Measurements from ENCODE around the gene CFAP20DC. TPM values are rescaled to one million over a fixed set of nuclear protein-coding genes. Genes with fewer than 3 reads are reported as not detected.

The CFAP20DC gene
- total and polyA plus RNA-seq, 2 of the 4 experiments (the other 2 are of a cell fraction): 1.2 to 1.6 TPM

DNA sequence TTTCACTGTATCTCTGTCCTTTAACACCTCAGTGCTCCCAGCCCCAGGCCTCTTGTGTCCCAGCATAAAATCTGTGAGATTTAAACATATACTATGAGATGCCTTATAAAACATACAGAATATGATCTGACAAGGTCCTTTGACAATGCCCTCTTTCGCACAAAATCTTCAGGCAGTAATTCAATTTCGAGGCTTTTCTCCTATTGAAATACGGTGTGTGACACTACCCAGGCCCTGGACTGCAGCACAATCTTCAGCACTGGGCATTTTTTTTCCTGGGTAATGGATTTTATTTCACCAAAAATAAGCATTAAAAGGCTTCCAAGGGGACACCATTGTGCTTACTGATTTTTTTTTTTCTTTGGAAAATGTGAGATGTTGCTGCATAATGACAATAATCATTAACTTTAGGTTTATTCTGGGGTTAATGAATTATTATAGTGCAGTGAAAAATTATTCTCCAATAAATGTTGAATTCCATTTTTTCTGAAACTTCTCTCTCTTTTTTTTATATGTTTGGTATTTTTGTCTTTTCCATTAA lies 342.4 kb downstream of the CFAP20DC start:
- no peak for DNase-seq
- ChIA-PET CTCF (no interaction called here), POLR2A (ENCODE audit: unreplicated experiment) (no interaction called here)
- Histone ChIP-seq H3K18ac (ENCODE audit: low read depth, low read length) (no peak overlapping the region), H4K5ac (ENCODE audit: low read depth, low read length) (no peak overlapping the region), H3K14ac (replicated peaks; ENCODE audit: low read depth, low read length) (no peak overlapping the region), H3K79me1 (ENCODE audit: low read depth in 1 of 2, low read length in 2 of 2) (no peaks in the 10 kb centered on the region), H4K8ac (ENCODE audit: low read depth in 2 of 2, low read length in 2 of 2) (no peak overlapping the region), H3K23ac (ENCODE audit: low read depth, low read length) (no peak overlapping the region), H3K36me3 (ENCODE audit: control insufficient read depth, insufficient read depth, low read length) (no peaks in the 10 kb centered on the region), H3K56ac (ENCODE audit: extremely low read depth, insufficient read depth, low read length) (no peak overlapping the region), H3K4me2 (ENCODE audit: low read depth, low read length) (no peak overlapping the region), H3K9ac (ENCODE audit: low read depth, low read length) (no peak overlapping the region), H3K9me1 (ENCODE audit: insufficient read depth, low read length) (no peaks in the 10 kb centered on the region), H3K4ac (ENCODE audit: low read depth, low read length) (no peak overlapping the region), H3K4me3 (ENCODE audit: insufficient read depth, low read depth, low read length) (no peak overlapping the region), H2BK20ac (ENCODE audit: low read depth, low read length) (no peak overlapping the region), H2BK15ac (ENCODE audit: low read depth, low read length) (no peak overlapping the region), H4K91ac (ENCODE audit: insufficient read depth, low read depth, low read length) (no peak overlapping the region), H2AFZ (replicated peaks; ENCODE audit: low read length, poor library complexity) (no peak overlapping the region), H3K4me1 (ENCODE audit: control insufficient read depth, insufficient read depth, low read length) (no peaks in the 10 kb centered on the region), H2BK5ac (ENCODE audit: low read depth, low read length, poor library complexity, severe bottlenecking) (no peak overlapping the region), H4K20me1 (ENCODE audit: insufficient read depth, low read length) (no peaks in the 10 kb centered on the region), H3K27ac (ENCODE audit: insufficient read depth, low read length) (no peak overlapping the region), H2AK9ac (replicated peaks; ENCODE audit: low read depth, low read length, poor library complexity) (no peak overlapping the region), H2AK5ac (ENCODE audit: low read depth, low read length) (no peak overlapping the region), H3K9me3 (ENCODE audit: control insufficient read depth, insufficient read depth, low read length) (no peaks in the 10 kb centered on the region), H2BK120ac (ENCODE audit: low read depth, low read length) (no peak overlapping the region), H3K27me3 (ENCODE audit: control insufficient read depth, insufficient read depth, low read length) (no peaks in the 10 kb centered on the region)
- no peak for TF ChIP-seq RAD21 (IDR thresholded peaks at IDR 0.05; ENCODE audit: low read length)
- TF ChIP-seq, protein P1, sequence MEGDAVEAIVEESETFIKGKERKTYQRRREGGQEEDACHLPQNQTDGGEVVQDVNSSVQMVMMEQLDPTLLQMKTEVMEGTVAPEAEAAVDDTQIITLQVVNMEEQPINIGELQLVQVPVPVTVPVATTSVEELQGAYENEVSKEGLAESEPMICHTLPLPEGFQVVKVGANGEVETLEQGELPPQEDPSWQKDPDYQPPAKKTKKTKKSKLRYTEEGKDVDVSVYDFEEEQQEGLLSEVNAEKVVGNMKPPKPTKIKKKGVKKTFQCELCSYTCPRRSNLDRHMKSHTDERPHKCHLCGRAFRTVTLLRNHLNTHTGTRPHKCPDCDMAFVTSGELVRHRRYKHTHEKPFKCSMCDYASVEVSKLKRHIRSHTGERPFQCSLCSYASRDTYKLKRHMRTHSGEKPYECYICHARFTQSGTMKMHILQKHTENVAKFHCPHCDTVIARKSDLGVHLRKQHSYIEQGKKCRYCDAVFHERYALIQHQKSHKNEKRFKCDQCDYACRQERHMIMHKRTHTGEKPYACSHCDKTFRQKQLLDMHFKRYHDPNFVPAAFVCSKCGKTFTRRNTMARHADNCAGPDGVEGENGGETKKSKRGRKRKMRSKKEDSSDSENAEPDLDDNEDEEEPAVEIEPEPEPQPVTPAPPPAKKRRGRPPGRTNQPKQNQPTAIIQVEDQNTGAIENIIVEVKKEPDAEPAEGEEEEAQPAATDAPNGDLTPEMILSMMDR (conservative IDR thresholded peaks at IDR 0.05; ENCODE audit: low read depth, low read length): no peak
- TF ChIP-seq BHLHE40 (IDR thresholded peaks at IDR 0.05; ENCODE audit: low read depth, low read length): no peak
- no peak for TF ChIP-seq NFE2L2 (IDR thresholded peaks at IDR 0.05; ENCODE audit: low read depth, low read length)
- no peak for TF ChIP-seq MXI1 (IDR thresholded peaks at IDR 0.05; ENCODE audit: borderline replicate concordance, low read depth, low read length)
- TF ChIP-seq, protein P2, sequence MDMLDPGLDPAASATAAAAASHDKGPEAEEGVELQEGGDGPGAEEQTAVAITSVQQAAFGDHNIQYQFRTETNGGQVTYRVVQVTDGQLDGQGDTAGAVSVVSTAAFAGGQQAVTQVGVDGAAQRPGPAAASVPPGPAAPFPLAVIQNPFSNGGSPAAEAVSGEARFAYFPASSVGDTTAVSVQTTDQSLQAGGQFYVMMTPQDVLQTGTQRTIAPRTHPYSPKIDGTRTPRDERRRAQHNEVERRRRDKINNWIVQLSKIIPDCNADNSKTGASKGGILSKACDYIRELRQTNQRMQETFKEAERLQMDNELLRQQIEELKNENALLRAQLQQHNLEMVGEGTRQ (IDR thresholded peaks at IDR 0.05; ENCODE audit: low read depth, low read length): no peak
- no TSS peak for BruUV-seq (replicated peaks)
- 20% methylated on average over 2 of the region's 3 CpGs; no CpG with 5 or more reads in 1 of the 2 experiments for WGBS, 2 experiments (ENCODE audit: extremely low coverage in 2 of 2, insufficient read length in 1 of 2)
- intact Hi-C loops (cut with micrococcal nuclease): no loop called here
- in situ Hi-C loops (cut with MboI; ENCODE audit: low sequenced_read_pairs): no loop called here
- dilution Hi-C loops (cut with HindIII; ENCODE audit: low sequenced_read_pairs, unreplicated experiment): no loop called here
- ATAC-seq (ENCODE audit: low read depth): no peak
